Rectal smooth muscle tissue (tissue), 1 donor: Measurements from ENCODE around the gene SAMD14.

Experiments used
- H3K27ac ChIP-seq: one replicate; pipeline ENCODE4 v1.7.0; 2013; ENCODE audit warnings: low read depth, low read length, inconsistent platforms
- H3K27me3 ChIP-seq: one replicate; pipeline ENCODE4 v1.7.0; 2013; ENCODE audit warnings: low read length; ENCODE audit not compliant: control insufficient read depth, insufficient read depth
- H3K36me3 ChIP-seq: one replicate; pipeline ENCODE4 v1.7.0; 2013; ENCODE audit warnings: low read length; ENCODE audit not compliant: control insufficient read depth, insufficient read depth
- H3K4me1 ChIP-seq: one replicate; pipeline ENCODE4 v1.7.0; 2013; ENCODE audit warnings: low read length; ENCODE audit not compliant: control insufficient read depth, insufficient read depth
- H3K4me3 ChIP-seq: one replicate; pipeline ENCODE4 v1.7.0; 2013; ENCODE audit warnings: low read length
- H3K9ac ChIP-seq: one replicate; pipeline ENCODE4 v1.7.0; 2013; ENCODE audit warnings: low read length

SAMD14 gene

GRCh38 chr17:50150354-50151040, 20.5 kb upstream of the SAMD14 start, which contains the start of gene PPP1R9B:
Gene PPP1R9B (minus strand): TSS chr17:50150677. CDS start chr17:50150513, 164 bp downstream.
- H3K36me3 ChIP-seq, result peaks cover 3% of the 10 kb centered on the region
- peak within 1 kb of the TSS; percentile 79 for H3K27ac ChIP-seq
- H3K27me3 ChIP-seq, result no peaks in the 10 kb centered on the region
- peak within 1 kb of the TSS; percentile 81 for H3K4me3 ChIP-seq
- peaks cover 24% of the 10 kb centered on the region for H3K4me1 ChIP-seq
- H3K9ac ChIP-seq, result peak within 1 kb of the TSS; percentile 50

- peaks cover 21% of the 10 kb centered on the region for H3K4me1 ChIP-seq
- peaks cover 7% of the 10 kb centered on the region for H3K36me3 ChIP-seq
- H3K9ac ChIP-seq, result peak overlapping the region; percentile 27
- H3K27me3 ChIP-seq, result no peaks in the 10 kb centered on the region
- H3K4me3 ChIP-seq, result peak overlapping the region; percentile 81
- H3K27ac ChIP-seq, result peak overlapping the region; percentile 69
These were observed 19.7 kb upstream of the SAMD14 start for GRCh38 chr17:50149417-50150353.

GRCh38 chr17:50149091-50149416, 19.1 kb upstream of the SAMD14 start:
- no peak overlapping the region for H3K9ac ChIP-seq
- peaks cover 19% of the 10 kb centered on the region for H3K4me1 ChIP-seq
- peaks cover 12% of the 10 kb centered on the region for H3K36me3 ChIP-seq

GRCh38 chr17:50148226-50149090, 18.5 kb upstream of the SAMD14 start:
- peak overlapping the region; percentile 68 for H3K27ac ChIP-seq
- peaks cover 19% of the 10 kb centered on the region for H3K4me1 ChIP-seq
- peak overlapping the region; percentile 67 for H3K4me3 ChIP-seq
- H3K27me3 ChIP-seq, result no peaks in the 10 kb centered on the region
- peaks cover 16% of the 10 kb centered on the region for H3K36me3 ChIP-seq
- peak overlapping the region; percentile 47 for H3K9ac ChIP-seq

More at GRCh38 chr17:50149091-50149416, 19.1 kb upstream of the SAMD14 start:
- H3K27me3 ChIP-seq, result no peaks in the 10 kb centered on the region
- H3K4me3 ChIP-seq, result peak overlapping the region; percentile 81
- peak overlapping the region; percentile 69 for H3K27ac ChIP-seq

GRCh38 chr17:50147841-50148225, 17.9 kb upstream of the SAMD14 start:
- Histone ChIP-seq H3K9ac (no peak overlapping the region), H3K27me3 (no peaks in the 10 kb centered on the region), H3K4me3 (peak overlapping the region; percentile 67), H3K27ac (peak overlapping the region; percentile 68), H3K4me1 (peaks cover 19% of the 10 kb centered on the region), H3K36me3 (peaks cover 19% of the 10 kb centered on the region)

- Histone ChIP-seq H3K4me3 (peak overlapping the region; percentile 67), H3K4me1 (peaks cover 12% of the 10 kb centered on the region), H3K27me3 (no peaks in the 10 kb centered on the region), H3K27ac (peak overlapping the region; percentile 68), H3K9ac (no peak overlapping the region), H3K36me3 (peaks cover 26% of the 10 kb centered on the region)
These were observed 17.1 kb upstream of the SAMD14 start for GRCh38 chr17:50146927-50147665.

- no peaks in the 10 kb centered on the region for H3K27me3 ChIP-seq
- H3K27ac ChIP-seq, result no peak overlapping the region
- peak overlapping the region; percentile 67 for H3K4me3 ChIP-seq
- H3K9ac ChIP-seq, result no peak overlapping the region
- H3K36me3 ChIP-seq, result peaks cover 30% of the 10 kb centered on the region
- peaks cover 10% of the 10 kb centered on the region for H3K4me1 ChIP-seq
These were observed 16.4 kb upstream of the SAMD14 start for GRCh38 chr17:50146230-50146926.

GRCh38 chr17:50145532-50146229, 15.7 kb upstream of the SAMD14 start:
- H3K27ac ChIP-seq, result no peak overlapping the region
- peaks cover 33% of the 10 kb centered on the region for H3K36me3 ChIP-seq
- no peak overlapping the region for H3K4me3 ChIP-seq
- H3K9ac ChIP-seq, result no peak overlapping the region
- H3K4me1 ChIP-seq, result peaks cover 9% of the 10 kb centered on the region
- no peaks in the 10 kb centered on the region for H3K27me3 ChIP-seq

GRCh38 chr17:50144845-50145531, 15.0 kb upstream of the SAMD14 start:
- Histone ChIP-seq H3K27me3 (no peaks in the 10 kb centered on the region), H3K36me3 (peaks cover 33% of the 10 kb centered on the region), H3K4me3 (no peak overlapping the region), H3K4me1 (peaks cover 9% of the 10 kb centered on the region), H3K27ac (no peak overlapping the region), H3K9ac (no peak overlapping the region)

- no peak overlapping the region for H3K9ac ChIP-seq
- H3K27ac ChIP-seq, result no peak overlapping the region
- H3K4me3 ChIP-seq, result no peak overlapping the region
- peaks cover 38% of the 10 kb centered on the region for H3K36me3 ChIP-seq
- no peaks in the 10 kb centered on the region for H3K27me3 ChIP-seq
- peaks cover 9% of the 10 kb centered on the region for H3K4me1 ChIP-seq
These were observed 14.4 kb upstream of the SAMD14 start for GRCh38 chr17:50144355-50144754.
